Duodenal mucosa (tissue), 2 donors: Measurements from ENCODE around the gene DENND10.
"Not testable (repeated sequence)": the region's sequence is repeated elsewhere in the genome, so short reads cannot be mapped to it uniquely, and the experiment has no call there.

Experiments used
- H3K27ac ChIP-seq: one replicate; pipeline ENCODE4 v1.7.0; 2013; ENCODE audit warnings: low read depth, low read length
- H3K27me3 ChIP-seq, 2 donors: one replicate each; pipeline ENCODE4 v1.7.0; 2013; ENCODE audit warnings: low read length in 2 of 2, control low read depth in 1 of 2; ENCODE audit not compliant: insufficient read depth in 2 of 2, control insufficient read depth in 1 of 2
- H3K36me3 ChIP-seq, 2 donors: one replicate each; pipeline ENCODE4 v1.7.0; 2013; ENCODE audit warnings: low read length in 2 of 2, control low read depth in 1 of 2; ENCODE audit not compliant: insufficient read depth in 2 of 2, control insufficient read depth in 1 of 2
- H3K4me1 ChIP-seq, 2 donors: one replicate each; pipeline ENCODE4 v1.7.0; 2013; ENCODE audit warnings: low read length in 2 of 2, control low read depth in 1 of 2; ENCODE audit not compliant: insufficient read depth in 2 of 2, control insufficient read depth in 1 of 2
- H3K4me3 ChIP-seq, 2 donors: one replicate each; pipeline ENCODE4 v1.7.0; 2013; ENCODE audit warnings: low read length in 2 of 2, low read depth in 1 of 2
- H3K9ac ChIP-seq, 2 donors: one replicate each; pipeline ENCODE4 v1.7.0; 2013; ENCODE audit warnings: low read length in 2 of 2, low read depth in 1 of 2
- H3K9me3 ChIP-seq, 2 donors: one replicate each; pipeline ENCODE4 v1.7.0; 2013; ENCODE audit warnings: low read length in 2 of 2, control low read depth in 1 of 2; ENCODE audit not compliant: control insufficient read depth in 1 of 2

DENND10 gene

DNA sequence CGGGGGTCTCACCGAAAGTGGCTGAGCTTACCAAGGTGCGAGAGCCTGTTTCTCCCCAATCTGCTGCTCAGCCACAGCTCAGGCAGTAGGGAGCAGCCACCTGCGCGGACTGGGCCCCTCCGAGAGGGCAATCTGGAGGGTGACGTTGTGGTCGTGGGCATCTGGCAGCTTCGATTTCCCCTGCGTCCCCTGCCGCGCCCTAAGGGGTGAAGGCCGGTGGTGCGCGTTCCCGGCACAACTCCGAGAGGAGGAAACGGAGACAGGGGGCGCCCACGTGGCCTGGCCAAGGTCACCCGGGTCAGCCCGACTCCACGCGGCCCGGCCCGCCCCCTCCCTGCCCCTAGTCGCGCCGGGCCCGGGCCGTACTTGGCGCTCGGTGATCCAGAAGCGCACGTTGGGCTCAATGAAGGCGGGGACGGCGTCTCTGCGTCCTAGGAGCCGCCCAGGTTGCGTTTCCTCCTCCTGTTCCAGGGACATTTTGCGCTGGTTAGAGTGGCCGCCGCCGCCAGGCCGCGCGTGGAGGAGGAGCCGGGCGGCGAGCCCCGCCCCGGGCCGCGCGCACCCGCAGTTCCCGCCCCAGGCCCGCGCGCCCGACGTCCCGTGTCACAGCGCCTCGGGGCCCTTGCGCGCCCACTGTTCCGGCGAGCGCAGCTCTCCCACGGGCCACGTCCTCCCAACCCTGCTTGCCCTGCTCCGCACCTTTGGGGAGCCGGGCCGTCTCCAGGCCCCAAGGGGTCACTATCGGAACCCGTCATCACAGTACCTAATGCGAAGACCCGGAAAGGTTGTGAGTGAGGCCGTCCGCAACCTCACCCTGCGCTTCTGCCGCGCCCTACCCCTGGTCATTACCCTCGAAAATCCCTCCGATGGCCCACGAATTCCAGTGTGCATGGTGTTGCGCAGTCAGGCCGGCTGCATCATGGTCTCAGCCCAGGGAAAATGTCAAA, 61.5 kb downstream of the DENND10 start, which contains the start of gene SFXN4:
Gene SFXN4, minus strand, starts transcription at position 544 of the 947 bp plus-strand sequence. Its CDS starts 67 bp downstream, at position 477.
- H3K27me3 ChIP-seq = no peaks in the 10 kb centered on the region
- peak within 1 kb of the TSS; percentile 86 to 95 for H3K9ac ChIP-seq
- peaks cover 8 to 17% of the 10 kb centered on the region in 2 donors for H3K4me1 ChIP-seq
- peaks cover 2 to 36% of the 10 kb centered on the region in 2 donors for H3K36me3 ChIP-seq
- no peaks in the 10 kb centered on the region for H3K9me3 ChIP-seq
- peak within 1 kb of the TSS; percentile 89 to 93 for H3K4me3 ChIP-seq
- peak within 1 kb of the TSS; percentile 85 for H3K27ac ChIP-seq

DNA sequence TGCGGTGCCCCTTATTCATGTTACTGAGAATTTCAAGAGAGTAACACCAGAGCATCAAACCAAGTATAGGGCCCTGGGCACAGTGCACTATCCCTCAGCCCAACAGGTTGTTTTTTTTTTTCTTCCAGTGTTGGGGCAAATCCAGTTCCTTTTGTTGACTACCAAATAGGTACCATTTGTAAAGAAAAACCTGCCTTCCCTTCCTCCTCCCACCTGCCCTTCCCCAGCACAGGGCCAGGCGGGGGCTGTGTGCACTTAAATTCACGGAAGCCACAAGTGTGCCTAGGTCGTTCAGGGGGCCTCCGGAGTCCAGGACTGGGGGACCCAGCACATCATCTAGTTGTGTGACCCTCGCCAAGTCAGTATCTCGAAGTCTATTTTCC, 62.2 kb downstream of the DENND10 start:
- peak overlapping the region; percentile 86 to 95 for H3K9ac ChIP-seq
- peaks cover 2 to 35% of the 10 kb centered on the region in 2 donors for H3K36me3 ChIP-seq
- peaks cover 8 to 17% of the 10 kb centered on the region in 2 donors for H3K4me1 ChIP-seq
- H3K27me3 ChIP-seq = no peaks in the 10 kb centered on the region
- peak overlapping the region; percentile 83 for H3K27ac ChIP-seq
- H3K4me3 ChIP-seq = peak overlapping the region; percentile 89 to 93
- no peaks in the 10 kb centered on the region for H3K9me3 ChIP-seq

DNA sequence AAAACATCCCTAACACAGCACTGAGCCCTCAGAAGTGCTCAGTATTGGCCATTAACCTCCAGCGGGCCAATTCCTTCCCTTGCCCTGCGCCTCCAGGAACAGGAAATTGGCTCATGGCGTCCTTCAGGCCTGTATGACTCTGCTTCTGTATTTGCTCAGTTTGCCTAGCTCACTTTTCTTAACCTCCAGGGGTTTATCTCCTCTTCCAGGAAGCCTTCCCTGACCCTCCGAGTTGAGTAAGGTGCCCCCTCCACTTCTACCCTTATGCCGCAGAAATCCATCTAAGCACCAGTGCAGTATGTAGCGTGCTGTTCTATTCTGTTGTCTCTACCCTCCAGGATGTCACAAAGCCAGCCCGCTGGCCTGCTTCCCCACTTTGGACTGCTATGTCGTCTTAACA, 62.7 kb downstream of the DENND10 start:
- Histone ChIP-seq H3K36me3 (peaks cover 2 to 35% of the 10 kb centered on the region in 2 donors), H3K4me3 (no peak overlapping the region), H3K9ac (peak overlapping the region in 1 of 2 donors; percentile 86), H3K27me3 (no peaks in the 10 kb centered on the region), H3K4me1 (peaks cover 8 to 17% of the 10 kb centered on the region in 2 donors), H3K9me3 (no peaks in the 10 kb centered on the region), H3K27ac (no peak overlapping the region)

DNA sequence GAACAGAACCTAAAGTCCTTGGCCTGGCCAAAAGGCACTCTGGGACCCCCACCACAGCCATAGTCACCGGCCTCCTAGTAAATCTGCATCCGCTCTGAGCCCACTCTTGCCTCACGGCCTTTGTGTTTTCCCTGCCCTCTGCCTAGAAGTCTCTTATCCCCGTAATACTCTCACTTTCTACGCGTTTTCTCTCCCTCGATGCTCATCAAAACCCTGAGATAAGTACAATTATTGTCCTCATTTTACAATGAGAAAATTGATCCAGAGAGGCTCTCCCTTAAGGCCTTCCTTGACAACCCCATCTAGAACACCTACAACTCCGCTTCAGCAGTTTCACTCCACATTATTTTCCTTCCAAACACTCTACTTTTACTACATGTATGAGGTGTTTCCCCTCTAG, 63.1 kb downstream of the DENND10 start:
- Histone ChIP-seq H3K9ac (no peak overlapping the region), H3K4me3 (no peak overlapping the region), H3K9me3 (no peaks in the 10 kb centered on the region), H3K4me1 (peaks cover 8 to 17% of the 10 kb centered on the region in 2 donors), H3K36me3 (peaks cover 2 to 40% of the 10 kb centered on the region in 2 donors), H3K27ac (no peak overlapping the region), H3K27me3 (no peaks in the 10 kb centered on the region)

DNA sequence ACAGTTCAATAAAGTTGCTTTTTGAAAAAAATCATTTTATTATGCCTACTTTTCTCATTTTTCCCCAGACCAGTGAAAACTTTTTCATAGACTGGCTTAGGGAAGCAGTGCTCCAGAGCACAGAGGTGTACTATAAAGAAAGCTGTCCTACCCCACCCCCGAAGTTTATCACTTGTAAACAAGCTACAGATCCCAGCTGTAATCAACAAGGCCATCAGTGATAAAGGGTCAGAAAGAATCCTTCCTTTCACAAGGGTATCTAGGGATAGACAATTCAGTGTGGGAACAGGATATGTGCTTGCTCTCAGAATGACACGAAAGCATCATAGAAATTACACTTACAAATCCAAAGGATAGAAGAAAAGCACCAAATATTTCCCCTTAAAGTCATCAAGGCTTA, 70.2 kb downstream of the DENND10 start:
- H3K27me3 ChIP-seq = no peaks in the 10 kb centered on the region
- H3K4me1 ChIP-seq = peaks cover 3 to 5% of the 10 kb centered on the region in 2 donors
- H3K9ac ChIP-seq = no peak overlapping the region
- H3K36me3 ChIP-seq = peaks cover 4 to 46% of the 10 kb centered on the region in 2 donors
- no peaks in the 10 kb centered on the region for H3K9me3 ChIP-seq
- no peak overlapping the region for H3K4me3 ChIP-seq
- no peak overlapping the region for H3K27ac ChIP-seq

DNA sequence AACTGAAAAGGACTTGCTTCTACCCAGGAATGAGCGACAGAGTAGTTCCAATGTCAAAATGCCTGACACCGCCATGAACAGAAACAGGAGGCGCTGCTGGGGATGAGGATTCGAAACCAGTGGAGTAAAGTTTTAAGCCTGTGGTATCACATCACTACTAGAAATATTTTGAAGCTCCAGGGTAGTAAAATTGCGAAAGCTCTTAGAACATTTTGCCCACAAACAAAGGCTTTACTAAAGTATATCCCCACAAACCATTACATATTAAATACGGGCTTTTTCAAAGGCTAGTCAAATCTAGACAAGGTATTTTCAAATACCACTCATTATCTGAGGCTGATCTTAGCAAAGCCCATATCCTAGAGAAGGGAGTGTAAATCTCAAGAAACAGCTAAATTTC, 72.3 kb downstream of the DENND10 start:
- H3K9ac ChIP-seq = no peak overlapping the region
- H3K27me3 ChIP-seq = no peaks in the 10 kb centered on the region
- H3K4me1 ChIP-seq = peaks cover 4 to 5% of the 10 kb centered on the region in 2 donors
- H3K36me3 ChIP-seq = peaks cover 4 to 29% of the 10 kb centered on the region in 2 donors
- H3K4me3 ChIP-seq = no peak overlapping the region
- no peaks in the 10 kb centered on the region for H3K9me3 ChIP-seq
- no peak overlapping the region for H3K27ac ChIP-seq

DNA sequence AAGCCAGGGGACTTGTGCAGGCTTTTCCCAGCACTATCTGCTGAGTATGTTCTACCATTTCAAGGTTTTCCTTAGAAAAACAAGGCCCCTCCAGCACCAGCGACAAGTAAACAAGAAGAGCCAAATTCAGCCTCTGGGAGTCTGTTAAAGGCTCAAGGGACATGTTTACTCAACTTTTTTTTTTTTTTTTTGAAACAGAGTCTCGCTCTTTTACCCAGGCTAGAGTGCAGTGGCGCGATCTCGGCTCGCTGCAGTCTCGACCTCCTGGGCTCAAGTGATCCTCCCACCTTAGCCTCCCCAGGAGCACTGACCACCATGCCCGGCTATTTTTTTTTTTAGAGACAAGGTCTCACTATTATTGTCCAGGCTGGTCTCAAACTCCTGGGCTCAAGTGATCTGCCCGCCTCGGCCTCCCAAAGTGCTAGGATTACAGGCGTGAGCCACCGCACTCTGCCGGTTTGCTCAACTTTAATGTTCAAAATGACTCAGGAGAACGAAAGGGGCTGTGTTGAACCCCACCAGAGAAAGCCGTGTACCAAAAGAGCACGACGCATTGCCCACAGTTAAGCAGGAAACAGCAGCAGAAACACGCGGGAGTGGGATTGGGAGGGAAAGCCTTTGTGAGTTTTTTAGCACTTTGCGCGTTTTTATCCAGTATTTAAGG, 73.9 kb downstream of the DENND10 start:
- H3K9ac ChIP-seq = peak overlapping the region; percentile 44 to 87
- H3K4me3 ChIP-seq = peak overlapping the region; percentile 88 to 95
- H3K4me1 ChIP-seq = peaks cover 4 to 5% of the 10 kb centered on the region in 2 donors
- peaks cover 0 to 13% of the 10 kb centered on the region in 2 donors for H3K36me3 ChIP-seq
- no peaks in the 10 kb centered on the region for H3K27me3 ChIP-seq
- no peaks in the 10 kb centered on the region for H3K9me3 ChIP-seq
- H3K27ac ChIP-seq = no peak overlapping the region

DNA sequence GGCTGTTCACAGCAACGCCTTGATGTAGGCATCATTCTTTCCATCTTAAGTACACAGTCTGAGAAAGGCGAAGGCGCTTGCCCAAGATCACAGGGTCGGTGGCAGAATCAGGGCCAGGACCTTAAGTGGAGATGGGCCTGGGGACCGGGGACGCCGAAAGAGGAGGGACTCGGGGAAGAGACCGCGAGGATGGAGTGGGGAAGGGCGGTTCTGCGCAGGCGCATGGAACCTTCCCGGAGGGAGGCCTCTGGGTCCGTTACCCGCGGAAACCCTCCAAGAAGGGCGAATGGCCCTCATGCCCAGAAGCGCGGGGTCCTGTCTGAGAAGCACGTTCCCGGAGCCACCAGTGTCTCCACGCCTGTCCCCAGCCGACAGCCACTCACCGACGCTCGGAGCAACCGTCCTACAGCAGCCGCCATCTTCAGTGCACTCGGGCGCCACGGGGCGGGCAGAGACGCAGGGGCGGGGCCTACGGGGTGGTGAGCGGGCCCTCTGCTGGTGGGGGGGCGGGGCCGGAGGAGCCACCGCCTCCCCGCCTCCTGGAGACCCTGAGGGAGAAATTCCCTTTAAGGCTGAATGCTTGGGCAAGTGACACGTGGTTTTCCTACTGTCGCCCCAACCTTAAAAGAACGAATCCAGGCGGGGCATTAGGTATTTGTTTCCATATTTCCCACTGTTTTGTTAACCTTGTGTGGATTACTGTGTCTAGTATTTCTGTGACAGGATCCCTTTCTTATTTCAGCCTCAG, 74.6 kb downstream of the DENND10 start, which contains the start of gene PRDX3:
Gene PRDX3, minus strand, starts transcription at position 441 of the 748 bp plus-strand sequence. Its CDS starts 22 bp downstream, at position 419.
- peak within 1 kb of the TSS; percentile 88 to 95 for H3K4me3 ChIP-seq
- peaks cover 4 to 5% of the 10 kb centered on the region in 2 donors for H3K4me1 ChIP-seq
- no peaks in the 10 kb centered on the region for H3K27me3 ChIP-seq
- peaks cover 0 to 12% of the 10 kb centered on the region in 2 donors for H3K36me3 ChIP-seq
- peak within 1 kb of the TSS; percentile 44 to 87 for H3K9ac ChIP-seq
- H3K27ac ChIP-seq = peak within 1 kb of the TSS; percentile 71
- H3K9me3 ChIP-seq = no peaks in the 10 kb centered on the region

DNA sequence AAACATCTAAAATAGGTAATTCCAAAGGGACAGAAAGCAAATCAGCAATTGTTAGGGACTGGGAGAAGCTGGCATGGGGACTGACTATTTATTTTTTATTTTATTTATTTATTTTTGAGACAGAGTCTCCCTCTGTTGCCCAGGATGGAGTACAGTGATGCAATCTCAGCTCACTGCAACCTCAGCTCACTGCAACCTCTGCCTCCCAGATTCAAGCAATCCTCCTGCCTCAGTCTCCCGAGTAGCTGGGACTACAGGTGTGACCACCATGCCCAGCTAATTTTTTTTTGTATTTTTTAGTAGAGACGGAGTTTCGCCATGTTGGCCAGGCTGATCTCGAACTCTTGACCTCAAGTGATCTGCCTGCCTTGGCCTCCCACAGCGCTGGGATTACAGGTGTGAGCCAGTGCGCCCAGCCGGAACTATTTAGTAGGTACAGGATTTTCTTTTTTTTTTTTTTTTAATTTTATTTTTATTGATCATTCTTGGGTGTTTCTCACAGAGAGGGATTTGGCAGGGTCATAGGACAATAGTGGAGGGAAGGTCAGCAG, 77.0 kb downstream of the DENND10 start:
- H3K4me3 ChIP-seq, H3K4me1 ChIP-seq, H3K9ac ChIP-seq, H3K27ac ChIP-seq, H3K27me3 ChIP-seq, H3K36me3 ChIP-seq, H3K9me3 ChIP-seq: not testable (repeated sequence)
